Cardiac fibroblast (primary cell): ENCODE results near the gene NUTM1.

ENCODE experiments used
- DNase-seq, 2 donors: peaks; one replicate each; pipeline versions ENCODE4 v3.0.0 to v3.0.0-alpha.2; 2010; ENCODE audit warnings: low read depth in 2 of 2
- H3K4me3 ChIP-seq, 2 donors: replicated peaks in 1 of 2; 1 replicate in 1 of 2; 2 replicates in 1 of 2; pipeline ENCODE4 v1.5.1; 2011; ENCODE audit warnings: low read depth in 2 of 2, low read length in 2 of 2, mild to moderate bottlenecking in 2 of 2, moderate library complexity in 1 of 2
- CTCF ChIP-seq: IDR thresholded peaks from one replicate; pipeline ENCODE4 v1.5.1; 2011; ENCODE audit warnings: low read depth, mild to moderate bottlenecking, low read length, inconsistent platforms

NUTM1 gene

GRCh38 chr15:34336231-34336990 lies 6.7 kb upstream of the NUTM1 start:
- peak overlapping the region; percentile 85 to 95 for H3K4me3 ChIP-seq
- TF ChIP-seq CTCF = no peak

GRCh38 chr15:34336991-34337556 lies 6.0 kb upstream of the NUTM1 start:
- no peak for DNase-seq
- peak overlapping the region; percentile 85 to 95 for H3K4me3 ChIP-seq
- TF ChIP-seq CTCF = no peak

More at GRCh38 chr15:34336231-34336990, 6.7 kb upstream of the NUTM1 start:
- no peak for DNase-seq

- peak; percentile 91 to 92 for DNase-seq
- TF ChIP-seq CTCF = no peak
- H3K4me3 ChIP-seq = peak within 1 kb of the TSS; percentile 85 to 95
Measured at GRCh38 chr15:34337557-34338306, 5.4 kb upstream of the NUTM1 start, which contains the start of gene SLC12A6. TSS of gene SLC12A6 (minus strand) at chr15:34337781. CDS start at chr15:34336680, 1,101 bp downstream.

- no peak overlapping the region for H3K4me3 ChIP-seq
- no peak for TF ChIP-seq CTCF
- DNase-seq = no peak
Measured at GRCh38 chr15:34338347-34338746, 4.8 kb upstream of the NUTM1 start.

GRCh38 chr15:34339946-34340345 lies 3.2 kb upstream of the NUTM1 start:
- TF ChIP-seq CTCF = no peak
- H3K4me3 ChIP-seq = no peak overlapping the region
- DNase-seq = no peak

- peak in 1 of 2 donors; percentile 36 for DNase-seq
- peak overlapping the region; percentile 75 to 76 for H3K4me3 ChIP-seq
- no peak for TF ChIP-seq CTCF
Measured at GRCh38 chr15:34341381-34342212, 1.5 kb upstream of the NUTM1 start.

GRCh38 chr15:34342213-34342736 lies 840 bp upstream of the NUTM1 start:
- H3K4me3 ChIP-seq = peak overlapping the region; percentile 75 to 76
- DNase-seq = peak in 1 of 2 donors; percentile 27
